HEK293 (cell line): ENCODE data around the gene TIGAR.

ENCODE experiments used
- CTCF ChIA-PET: fragments of 350-600 bp; formaldehyde crosslinking; extraction: SDS; loops from one replicate; lab custom pipeline; 2021; ENCODE audit warnings: antibody characterized with exemption; lab: Yijun Ruan, JAX
- POLR2A ChIA-PET: fragments of 300-600 bp; formaldehyde crosslinking; extraction: SDS; loops from one replicate; lab custom pipeline; 2020; ENCODE audit warnings: antibody characterized with exemption, inconsistent platforms; lab: Yijun Ruan, JAX
- H3K27ac ChIP-seq: fragments of 200-500 bp; sonication (Bioruptor generic); 2 replicates; pipeline ENCODE4 v1.5.1; 2014; ENCODE audit warnings: low read depth, low read length, control low read depth, inconsistent platforms; ENCODE audit errors: extremely low read depth
- H3K36me3 ChIP-seq, 2 experiments: fragments of 200-500 bp in 1 of 2; sonication (Bioruptor generic) in 1 of 2; 1 replicate in 1 of 2; 2 replicates in 1 of 2; pipeline ENCODE4 v1.5.1; 2014 to 2017; ENCODE audit warnings: inconsistent platforms in 2 of 2, low read length in 2 of 2; ENCODE audit not compliant: control insufficient read depth in 2 of 2, insufficient read depth in 1 of 2
- H3K4me1 ChIP-seq: fragments of 200-500 bp; sonication (Bioruptor generic); 2 replicates; pipeline ENCODE4 v1.5.1; 2014; ENCODE audit warnings: mild to moderate bottlenecking, low read length, inconsistent platforms; ENCODE audit not compliant: control insufficient read depth, insufficient read depth
- H3K4me3 ChIP-seq: 2 replicates; pipeline ENCODE4 v1.5.1; 2011; ENCODE audit warnings: low read depth, mild to moderate bottlenecking, control low read depth, low read length, moderate library complexity
- H3K9me3 ChIP-seq: fragments of 200-500 bp; sonication (Bioruptor generic); 2 replicates; pipeline ENCODE4 v1.5.1; 2014; ENCODE audit warnings: low read depth, low read length, inconsistent platforms; ENCODE audit not compliant: control insufficient read depth, insufficient read depth
- GLI4 ChIP-seq: fragments of 450-650 bp; formaldehyde crosslinking; IDR thresholded peaks from 2 replicates; pipeline ENCODE4 v1.5.1; 2016; ENCODE audit warnings: missing biosample characterization, missing genetic modification characterization
- IKZF3 ChIP-seq: fragments of 450-650 bp; IDR thresholded peaks from 2 replicates; pipeline ENCODE4 v1.5.0; 2018; ENCODE audit warnings: missing biosample characterization, mild to moderate bottlenecking, missing genetic modification characterization, moderate library complexity
- ZFP69B ChIP-seq: fragments of 450-650 bp; formaldehyde crosslinking; IDR thresholded peaks from 2 replicates; pipeline ENCODE4 v1.5.1; 2016; ENCODE audit warnings: missing biosample characterization, missing genetic modification characterization
- ZNF133 ChIP-seq: fragments of 450-650 bp; formaldehyde crosslinking; IDR thresholded peaks from 2 replicates; pipeline ENCODE4 v1.5.1; 2016; ENCODE audit warnings: missing biosample characterization, missing genetic modification characterization
- ZNF175 ChIP-seq: fragments of 450-650 bp; formaldehyde crosslinking; IDR thresholded peaks from 2 replicates; pipeline ENCODE4 v1.5.1; 2016; ENCODE audit warnings: missing biosample characterization, missing genetic modification characterization
- ZNF202 ChIP-seq: fragments of 450-650 bp; formaldehyde crosslinking; IDR thresholded peaks from 2 replicates; pipeline ENCODE4 v1.5.1; 2016; ENCODE audit warnings: missing biosample characterization, missing genetic modification characterization, borderline replicate concordance
- ZNF223 ChIP-seq: fragments of 450-650 bp; formaldehyde crosslinking; IDR thresholded peaks from 2 replicates; pipeline ENCODE4 v1.5.1; 2016; ENCODE audit warnings: missing biosample characterization, missing genetic modification characterization
- ZNF302 ChIP-seq: fragments of 450-650 bp; formaldehyde crosslinking; IDR thresholded peaks from 2 replicates; pipeline ENCODE4 v1.5.1; 2016; ENCODE audit warnings: missing biosample characterization, missing genetic modification characterization, low read depth
- ZNF324 ChIP-seq: fragments of 450-650 bp; formaldehyde crosslinking; IDR thresholded peaks from 2 replicates; pipeline ENCODE4 v1.5.1; 2016; ENCODE audit warnings: missing biosample characterization, missing genetic modification characterization
- ZNF335 ChIP-seq: fragments of 450-650 bp; formaldehyde crosslinking; conservative IDR thresholded peaks from 2 replicates; pipeline ENCODE4 v1.5.1; 2016; ENCODE audit warnings: missing biosample characterization, missing genetic modification characterization
- ZNF548 ChIP-seq: fragments of 450-650 bp; formaldehyde crosslinking; IDR thresholded peaks from 2 replicates; pipeline ENCODE4 v1.5.1; 2016; ENCODE audit warnings: missing biosample characterization, missing genetic modification characterization
- ZNF585B ChIP-seq: fragments of 450-650 bp; formaldehyde crosslinking; IDR thresholded peaks from 2 replicates; pipeline ENCODE4 v1.5.1; 2016; ENCODE audit warnings: missing biosample characterization, missing genetic modification characterization
- ZNF791 ChIP-seq: fragments of 450-650 bp; formaldehyde crosslinking; IDR thresholded peaks from 2 replicates; pipeline ENCODE4 v1.5.1; 2016; ENCODE audit warnings: missing biosample characterization, missing genetic modification characterization
- TF ChIP-seq, protein P1 (sequence below): fragments of 450-650 bp; formaldehyde crosslinking; IDR thresholded peaks from 2 replicates; pipeline ENCODE4 v1.5.1; 2016; ENCODE audit warnings: missing biosample characterization, missing genetic modification characterization
- TF ChIP-seq, protein P2 (sequence below): fragments of 450-650 bp; formaldehyde crosslinking; IDR thresholded peaks from 2 replicates; pipeline ENCODE4 v1.5.1; 2017; ENCODE audit warnings: missing biosample characterization, missing genetic modification characterization
- TF ChIP-seq, protein P3 (sequence below): fragments of 450-650 bp; formaldehyde crosslinking; IDR thresholded peaks from 2 replicates; pipeline ENCODE4 v1.5.1; 2016; ENCODE audit warnings: missing biosample characterization, missing genetic modification characterization
- TF ChIP-seq, protein P4 (sequence below): fragments of 450-650 bp; formaldehyde crosslinking; IDR thresholded peaks from 2 replicates; pipeline ENCODE4 v1.5.1; 2016; ENCODE audit warnings: missing biosample characterization, missing genetic modification characterization

TIGAR gene

DNA sequence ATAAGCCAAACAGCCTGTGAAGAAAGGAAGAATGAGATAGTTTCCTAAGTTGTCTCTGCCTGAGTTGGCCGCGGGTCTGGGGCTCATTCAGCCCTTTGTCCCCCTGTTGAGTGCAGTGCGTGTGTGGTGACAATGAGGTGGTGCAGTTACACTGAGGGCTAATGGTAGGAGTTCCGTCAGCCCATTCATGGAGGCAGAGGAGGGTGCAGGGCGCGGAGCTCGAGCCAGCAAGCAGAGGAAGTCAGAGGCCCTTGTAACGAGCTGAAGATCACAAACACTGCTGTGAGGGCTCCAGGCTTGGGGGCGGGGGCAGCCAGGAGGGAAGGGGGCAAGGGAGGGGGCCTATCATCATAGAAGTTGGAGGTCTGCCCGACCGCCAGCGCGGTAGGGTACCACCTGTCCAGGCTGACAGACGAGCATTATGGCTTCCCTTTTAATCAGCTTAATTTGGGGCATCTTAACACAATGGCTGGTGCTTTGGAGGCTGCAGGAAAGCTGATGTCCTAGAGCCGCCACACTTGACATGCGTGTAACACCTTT is 27.0 kb upstream of the TIGAR start:
- Histone ChIP-seq H3K9me3 (no peaks in the 10 kb centered on the region), H3K27ac (no peak overlapping the region), H3K36me3 (peaks cover 17 to 60% of the 10 kb centered on the region in 2 experiments), H3K4me1 (no peaks in the 10 kb centered on the region), H3K4me3 (no peak overlapping the region)
- CTCF ChIA-PET, result interaction anchor here (1.1 kb wide), 1 partner anchor 411 kb away, joined by 3 read pairs; no protein-coding TSS in a partner anchor
- POLR2A ChIA-PET, result no interaction called here
- no peak for TF ChIP-seq GLI4 (tag by site-specific recombination)
- no peak for TF ChIP-seq IKZF3 (tag by site-specific recombination)
- TF ChIP-seq, protein P1, sequence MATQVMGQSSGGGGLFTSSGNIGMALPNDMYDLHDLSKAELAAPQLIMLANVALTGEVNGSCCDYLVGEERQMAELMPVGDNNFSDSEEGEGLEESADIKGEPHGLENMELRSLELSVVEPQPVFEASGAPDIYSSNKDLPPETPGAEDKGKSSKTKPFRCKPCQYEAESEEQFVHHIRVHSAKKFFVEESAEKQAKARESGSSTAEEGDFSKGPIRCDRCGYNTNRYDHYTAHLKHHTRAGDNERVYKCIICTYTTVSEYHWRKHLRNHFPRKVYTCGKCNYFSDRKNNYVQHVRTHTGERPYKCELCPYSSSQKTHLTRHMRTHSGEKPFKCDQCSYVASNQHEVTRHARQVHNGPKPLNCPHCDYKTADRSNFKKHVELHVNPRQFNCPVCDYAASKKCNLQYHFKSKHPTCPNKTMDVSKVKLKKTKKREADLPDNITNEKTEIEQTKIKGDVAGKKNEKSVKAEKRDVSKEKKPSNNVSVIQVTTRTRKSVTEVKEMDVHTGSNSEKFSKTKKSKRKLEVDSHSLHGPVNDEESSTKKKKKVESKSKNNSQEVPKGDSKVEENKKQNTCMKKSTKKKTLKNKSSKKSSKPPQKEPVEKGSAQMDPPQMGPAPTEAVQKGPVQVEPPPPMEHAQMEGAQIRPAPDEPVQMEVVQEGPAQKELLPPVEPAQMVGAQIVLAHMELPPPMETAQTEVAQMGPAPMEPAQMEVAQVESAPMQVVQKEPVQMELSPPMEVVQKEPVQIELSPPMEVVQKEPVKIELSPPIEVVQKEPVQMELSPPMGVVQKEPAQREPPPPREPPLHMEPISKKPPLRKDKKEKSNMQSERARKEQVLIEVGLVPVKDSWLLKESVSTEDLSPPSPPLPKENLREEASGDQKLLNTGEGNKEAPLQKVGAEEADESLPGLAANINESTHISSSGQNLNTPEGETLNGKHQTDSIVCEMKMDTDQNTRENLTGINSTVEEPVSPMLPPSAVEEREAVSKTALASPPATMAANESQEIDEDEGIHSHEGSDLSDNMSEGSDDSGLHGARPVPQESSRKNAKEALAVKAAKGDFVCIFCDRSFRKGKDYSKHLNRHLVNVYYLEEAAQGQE (tag by site-specific recombination), result no peak
- TF ChIP-seq ZNF791 (tag by site-specific recombination), result no peak
- TF ChIP-seq ZNF202, result no peak
- TF ChIP-seq ZNF175 (tag by site-specific recombination), result no peak
- TF ChIP-seq, protein P2, sequence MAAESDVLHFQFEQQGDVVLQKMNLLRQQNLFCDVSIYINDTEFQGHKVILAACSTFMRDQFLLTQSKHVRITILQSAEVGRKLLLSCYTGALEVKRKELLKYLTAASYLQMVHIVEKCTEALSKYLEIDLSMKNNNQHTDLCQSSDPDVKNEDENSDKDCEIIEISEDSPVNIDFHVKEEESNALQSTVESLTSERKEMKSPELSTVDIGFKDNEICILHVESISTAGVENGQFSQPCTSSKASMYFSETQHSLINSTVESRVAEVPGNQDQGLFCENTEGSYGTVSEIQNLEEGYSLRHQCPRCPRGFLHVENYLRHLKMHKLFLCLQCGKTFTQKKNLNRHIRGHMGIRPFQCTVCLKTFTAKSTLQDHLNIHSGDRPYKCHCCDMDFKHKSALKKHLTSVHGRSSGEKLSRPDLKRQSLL, result no peak
- TF ChIP-seq ZNF324 (tag by site-specific recombination), result no peak
- no peak for TF ChIP-seq ZNF548 (tag by site-specific recombination)
- no peak for TF ChIP-seq ZNF335 (tag by site-specific recombination)
- TF ChIP-seq ZNF585B (tag by site-specific recombination), result no peak
- TF ChIP-seq, protein P3, sequence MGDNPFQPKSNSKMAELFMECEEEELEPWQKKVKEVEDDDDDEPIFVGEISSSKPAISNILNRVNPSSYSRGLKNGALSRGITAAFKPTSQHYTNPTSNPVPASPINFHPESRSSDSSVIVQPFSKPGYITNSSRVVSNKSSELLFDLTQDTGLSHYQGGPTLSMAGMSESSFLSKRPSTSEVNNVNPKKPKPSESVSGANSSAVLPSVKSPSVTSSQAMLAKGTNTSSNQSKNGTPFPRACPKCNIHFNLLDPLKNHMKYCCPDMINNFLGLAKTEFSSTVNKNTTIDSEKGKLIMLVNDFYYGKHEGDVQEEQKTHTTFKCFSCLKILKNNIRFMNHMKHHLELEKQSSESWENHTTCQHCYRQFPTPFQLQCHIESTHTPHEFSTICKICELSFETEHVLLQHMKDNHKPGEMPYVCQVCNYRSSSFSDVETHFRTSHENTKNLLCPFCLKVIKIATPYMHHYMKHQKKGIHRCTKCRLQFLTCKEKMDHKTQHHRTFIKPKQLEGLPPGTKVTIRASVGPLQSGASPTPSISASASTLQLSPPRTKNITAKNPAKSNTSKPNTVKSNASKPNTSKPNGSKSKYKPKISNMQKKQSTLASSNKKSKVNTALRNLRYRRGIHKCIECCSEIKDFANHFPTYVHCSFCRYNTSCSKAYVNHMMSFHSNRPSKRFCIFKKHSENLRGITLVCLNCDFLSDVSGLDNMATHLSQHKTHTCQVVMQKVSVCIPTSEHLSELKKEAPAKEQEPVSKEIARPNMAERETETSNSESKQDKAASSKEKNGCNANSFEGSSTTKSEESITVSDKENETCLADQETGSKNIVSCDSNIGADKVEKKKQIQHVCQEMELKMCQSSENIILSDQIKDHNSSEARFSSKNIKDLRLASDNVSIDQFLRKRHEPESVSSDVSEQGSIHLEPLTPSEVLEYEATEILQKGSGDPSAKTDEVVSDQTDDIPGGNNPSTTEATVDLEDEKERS, result no peak
- TF ChIP-seq ZNF302 (tag by site-specific recombination), result no peak
- no peak for TF ChIP-seq ZFP69B (tag by site-specific recombination)
- no peak for TF ChIP-seq ZNF133 (tag by site-specific recombination)
- TF ChIP-seq ZNF223 (tag by site-specific recombination), result no peak

DNA sequence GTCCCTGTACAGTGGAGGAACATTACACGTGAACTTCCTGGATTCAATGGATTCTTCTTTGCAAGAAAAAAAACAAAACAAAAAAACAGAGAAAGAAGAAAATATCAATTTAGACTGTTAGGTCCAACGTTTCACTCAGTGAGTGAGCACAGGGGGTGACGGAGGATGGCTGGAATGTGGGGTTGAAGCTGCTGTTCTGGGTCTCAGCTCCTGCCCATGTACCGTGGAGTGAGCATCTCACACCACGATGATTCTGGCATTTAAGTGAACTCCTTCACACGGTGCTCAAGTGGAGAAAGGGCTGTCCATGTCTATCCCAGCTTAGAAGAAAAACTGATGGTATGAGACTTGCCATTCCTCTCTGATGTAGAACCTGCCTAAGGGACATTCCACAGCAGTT is 24.3 kb upstream of the TIGAR start:
- TF ChIP-seq, protein P4, sequence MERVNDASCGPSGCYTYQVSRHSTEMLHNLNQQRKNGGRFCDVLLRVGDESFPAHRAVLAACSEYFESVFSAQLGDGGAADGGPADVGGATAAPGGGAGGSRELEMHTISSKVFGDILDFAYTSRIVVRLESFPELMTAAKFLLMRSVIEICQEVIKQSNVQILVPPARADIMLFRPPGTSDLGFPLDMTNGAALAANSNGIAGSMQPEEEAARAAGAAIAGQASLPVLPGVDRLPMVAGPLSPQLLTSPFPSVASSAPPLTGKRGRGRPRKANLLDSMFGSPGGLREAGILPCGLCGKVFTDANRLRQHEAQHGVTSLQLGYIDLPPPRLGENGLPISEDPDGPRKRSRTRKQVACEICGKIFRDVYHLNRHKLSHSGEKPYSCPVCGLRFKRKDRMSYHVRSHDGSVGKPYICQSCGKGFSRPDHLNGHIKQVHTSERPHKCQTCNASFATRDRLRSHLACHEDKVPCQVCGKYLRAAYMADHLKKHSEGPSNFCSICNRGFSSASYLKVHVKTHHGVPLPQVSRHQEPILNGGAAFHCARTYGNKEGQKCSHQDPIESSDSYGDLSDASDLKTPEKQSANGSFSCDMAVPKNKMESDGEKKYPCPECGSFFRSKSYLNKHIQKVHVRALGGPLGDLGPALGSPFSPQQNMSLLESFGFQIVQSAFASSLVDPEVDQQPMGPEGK, result no peak
- TF ChIP-seq, all 188 proteins: peak for 0
- POLR2A ChIA-PET, result no interaction called here
- Histone ChIP-seq H3K36me3 (peaks cover 25 to 56% of the 10 kb centered on the region in 2 experiments), H3K4me3 (no peak overlapping the region), H3K4me1 (no peaks in the 10 kb centered on the region), H3K9me3 (no peaks in the 10 kb centered on the region), H3K27ac (no peak overlapping the region)
- CTCF ChIA-PET, result interaction anchor here (0.6 kb wide), 1 partner anchor 289 kb away, joined by 3 read pairs; no protein-coding TSS in a partner anchor
